ENCODE data around the gene INS. TPM values are rescaled to one million over a fixed set of nuclear protein-coding genes. Genes with fewer than 3 reads are reported as not detected.

The INS gene
- total RNA-seq, 2 donors from 2014 or later = not detected

GRCh38 chr11:2133241-2134021, 27.6 kb downstream of the INS start:
- TF ChIP-seq CTCF (IDR thresholded peaks at IDR 0.05) (no peak), POLR2A (IDR thresholded peaks at IDR 0.05) (no peak), POLR2AphosphoS5 (IDR thresholded peaks at IDR 0.05) (no peak)
- Histone ChIP-seq H3K4me3 (no peak overlapping the region), H3K27ac (no peak overlapping the region), H3K36me3 (no peaks in the 10 kb centered on the region), H3K27me3 (replicated peaks; ENCODE audit: insufficient read depth) (peaks cover 14% of the 10 kb centered on the region), H3K9me3 (no peaks in the 10 kb centered on the region), H3K4me1 (replicated peaks) (peaks cover 6% of the 10 kb centered on the region)
- no peak for DNase-seq (ENCODE audit: low spot score)
- intact Hi-C loops (cut with DNase I) = no loop called here
- 72% methylated on average over 28 of the region's 33 CpGs for WGBS

- TF ChIP-seq POLR2AphosphoS5 (IDR thresholded peaks at IDR 0.05) = no peak
- Histone ChIP-seq H3K36me3 (no peaks in the 10 kb centered on the region), H3K27ac (no peak overlapping the region), H3K4me1 (replicated peaks) (peaks cover 6% of the 10 kb centered on the region), H3K4me3 (no peak overlapping the region), H3K9me3 (no peaks in the 10 kb centered on the region), H3K27me3 (replicated peaks; ENCODE audit: insufficient read depth) (peaks cover 14% of the 10 kb centered on the region)
- intact Hi-C loops (cut with DNase I) = no loop called here
- WGBS = 41% methylated on average over 23 of the region's 24 CpGs
- no peak for DNase-seq (ENCODE audit: low spot score)
Measured at GRCh38 chr11:2132874-2133240, 28.2 kb downstream of the INS start.

GRCh38 chr11:2132246-2132645, 28.8 kb downstream of the INS start:
- no peak for TF ChIP-seq POLR2A (IDR thresholded peaks at IDR 0.05)
- TF ChIP-seq CTCF (IDR thresholded peaks at IDR 0.05) = no peak
- TF ChIP-seq POLR2AphosphoS5 (IDR thresholded peaks at IDR 0.05) = no peak
- no peaks in the 10 kb centered on the region for H3K36me3 ChIP-seq
- H3K27ac ChIP-seq = no peak overlapping the region
- no peak overlapping the region for H3K4me3 ChIP-seq
- peaks cover 12% of the 10 kb centered on the region for H3K27me3 ChIP-seq (replicated peaks; ENCODE audit: insufficient read depth)
- DNase-seq (ENCODE audit: low spot score) = no peak
- no peaks in the 10 kb centered on the region for H3K9me3 ChIP-seq
- 67% methylated on average over 6 of the region's 6 CpGs for WGBS
- H3K4me1 ChIP-seq (replicated peaks) = no peaks in the 10 kb centered on the region
- intact Hi-C loops (cut with DNase I) = no loop called here

- intact Hi-C loops (cut with DNase I) = no loop called here
- WGBS = 88% methylated on average over 28 of the region's 28 CpGs
Measured at GRCh38 chr11:2131371-2132236, 29.4 kb downstream of the INS start.

More at GRCh38 chr11:2131371-2132236, 29.4 kb downstream of the INS start:
- no peaks in the 10 kb centered on the region for H3K4me1 ChIP-seq (replicated peaks)
- H3K36me3 ChIP-seq = no peaks in the 10 kb centered on the region
- H3K27ac ChIP-seq = no peak overlapping the region
- TF ChIP-seq POLR2A (IDR thresholded peaks at IDR 0.05) (no peak), CTCF (IDR thresholded peaks at IDR 0.05) (no peak), POLR2AphosphoS5 (IDR thresholded peaks at IDR 0.05) (no peak)
- H3K27me3 ChIP-seq (replicated peaks; ENCODE audit: insufficient read depth) = peaks cover 12% of the 10 kb centered on the region
- DNase-seq (ENCODE audit: low spot score) = no peak
- H3K4me3 ChIP-seq = no peak overlapping the region
- H3K9me3 ChIP-seq = no peaks in the 10 kb centered on the region

Data from prostate gland (tissue), 2 donors.